Panc1 (cell line): ENCODE data around the gene IGSF3. TPM values are rescaled to one million over a fixed set of nuclear protein-coding genes. Genes with fewer than 3 reads are reported as not detected.

Experiments used
- ATAC-seq: fragments of 200-7000 bp; cut with Tn5 transposase; 2 replicates; pipeline ENCODE4 v1.9.1; 2020; ENCODE audit warnings: mild to moderate bottlenecking, moderate library complexity
- BruUV-seq: library from RNA; stranded (reverse); fragments of 400-500 nt; replicated peaks from 2 replicates; lab custom pipeline; 2021; lab: Mats Ljungman, UMichigan
- CTCF ChIA-PET: fragments of 300-600 bp; sonication (Branson Sonifier 250); formaldehyde crosslinking; loops from one replicate; lab custom pipeline; 2022; ENCODE audit warnings: antibody characterized with exemption; lab: Charles Lee
- POLR2A ChIA-PET: fragments of 300-600 bp; sonication (Branson Sonifier 250); formaldehyde crosslinking; loops from one replicate; lab custom pipeline; 2022; ENCODE audit warnings: antibody characterized with exemption; lab: Charles Lee
- DNase-seq: peaks from one replicate; pipeline ENCODE4 v3.0.0-alpha.2; 2010; ENCODE audit warnings: low read depth, low spot score
- H3K27ac ChIP-seq: 2 replicates; pipeline ENCODE4 v1.5.1; 2011; ENCODE audit warnings: mild to moderate bottlenecking, low read length, inconsistent platforms
- H3K27me3 ChIP-seq: fragments of 200-500 bp; sonication (Bioruptor generic); 2 replicates; pipeline ENCODE4 v1.6.0; 2014; ENCODE audit warnings: low read length, inconsistent platforms; ENCODE audit not compliant: control insufficient read depth, insufficient read depth
- H3K36me3 ChIP-seq: fragments of 200-500 bp; sonication (Bioruptor generic); 2 replicates; pipeline ENCODE4 v1.5.1; 2014; ENCODE audit warnings: inconsistent platforms, mild to moderate bottlenecking, low read length, moderate library complexity; ENCODE audit not compliant: control insufficient read depth, insufficient read depth
- H3K4me1 ChIP-seq: 2 replicates; pipeline ENCODE4 v1.5.1; 2011; ENCODE audit warnings: inconsistent platforms, mild to moderate bottlenecking, low read length, moderate library complexity; ENCODE audit not compliant: control insufficient read depth, insufficient read depth
- H3K4me3 ChIP-seq, 2 experiments: 2 replicates each; pipeline ENCODE4 v1.5.1; 2011 to 2012; ENCODE audit warnings: low read depth in 2 of 2, low read length in 2 of 2, mild to moderate bottlenecking in 2 of 2, inconsistent platforms in 1 of 2, moderate library complexity in 1 of 2
- H3K9me3 ChIP-seq: fragments of 200-500 bp; sonication (Bioruptor generic); 2 replicates; pipeline ENCODE4 v1.5.1; 2014; ENCODE audit warnings: low read depth, mild to moderate bottlenecking, inconsistent platforms, low read length, moderate library complexity; ENCODE audit not compliant: control insufficient read depth, insufficient read depth
- CTCF ChIP-seq: fragments of 450-650 bp; IDR thresholded peaks from 2 replicates; pipeline ENCODE4 v1.5.1; 2017; ENCODE audit warnings: mild to moderate bottlenecking
- POLR2AphosphoS5 ChIP-seq: IDR thresholded peaks from 2 replicates; pipeline ENCODE4 v1.6.1; 2012; ENCODE audit warnings: mild to moderate bottlenecking, low read depth, low read length, moderate library complexity
- SIN3A ChIP-seq: IDR thresholded peaks from 2 replicates; pipeline ENCODE4 v1.6.1; 2012; ENCODE audit warnings: low read depth, mild to moderate bottlenecking, low read length, moderate library complexity, borderline replicate concordance; ENCODE audit not compliant: insufficient read depth
- TCF7L2 ChIP-seq: IDR thresholded peaks from 2 replicates; pipeline ENCODE4 v1.6.1; 2011; ENCODE audit warnings: mild to moderate bottlenecking, low read depth, low read length, inconsistent platforms
- in situ Hi-C: cut with HindIII; loops from 2 replicates; pipeline ENCODE4 v1.10.0; 2016; ENCODE audit warnings: low sequenced_read_pairs, low pct_unique_long_range_greater_than_20kb
- intact Hi-C: fragments of 100-400 bp; cut with micrococcal nuclease; formaldehyde crosslinking; loops from one replicate; pipeline ENCODE4 v1.10.0; 2022; ENCODE audit not compliant: unreplicated experiment
- total RNA-seq: library from RNA; stranded (reverse); gene quantifications from one replicate; pipeline ENCODE4 v1.2.1, GENCODE V29; 2021; ENCODE audit not compliant: unreplicated experiment
- TF ChIP-seq, protein P1 (sequence below), 2 experiments: IDR thresholded peaks; 2 replicates each; pipeline ENCODE4 v1.6.1; 2011 to 2012; ENCODE audit warnings: low read depth in 2 of 2, control low read depth in 1 of 2, low read length in 1 of 2, mild to moderate bottlenecking in 1 of 2, moderate library complexity in 1 of 2; ENCODE audit not compliant: insufficient read depth in 1 of 2

The IGSF3 gene
- total RNA-seq, 1 experiment from 2014 or later, result 9.3 TPM

GRCh38 chr1:116574581-116575291 lies 92.8 kb downstream of the IGSF3 start:
- Histone ChIP-seq H3K27ac (no peak overlapping the region), H3K27me3 (no peaks in the 10 kb centered on the region), H3K4me3 (no peak overlapping the region), H3K36me3 (no peaks in the 10 kb centered on the region), H3K4me1 (no peaks in the 10 kb centered on the region), H3K9me3 (no peaks in the 10 kb centered on the region)
- DNase-seq (no peak), ATAC-seq (no peak)
- POLR2A ChIA-PET, result no interaction called here
- BruUV-seq, result no TSS peak
- intact Hi-C loops, result loop anchor here (2.0 kb wide), 1 partner anchor 484 kb away; no protein-coding TSS in a partner anchor
- peak; percentile 81 for TF ChIP-seq CTCF
- no peak for TF ChIP-seq TCF7L2
- in situ Hi-C loops, result no loop called here
- CTCF ChIA-PET, result interaction anchor here (0.5 to 1.1 kb wide), 5 partner anchors 21 to 593 kb away, joined by 3 to 8 read pairs (median 3); no protein-coding TSS in a partner anchor

GRCh38 chr1:116573431-116574095 lies 94.0 kb downstream of the IGSF3 start:
- Histone ChIP-seq H3K27ac (no peak overlapping the region), H3K36me3 (no peaks in the 10 kb centered on the region), H3K27me3 (no peaks in the 10 kb centered on the region), H3K4me1 (no peaks in the 10 kb centered on the region), H3K9me3 (no peaks in the 10 kb centered on the region), H3K4me3 (no peak overlapping the region)
- ChIA-PET POLR2A (no interaction called here), CTCF (no interaction called here)
- TF ChIP-seq, protein P1, sequence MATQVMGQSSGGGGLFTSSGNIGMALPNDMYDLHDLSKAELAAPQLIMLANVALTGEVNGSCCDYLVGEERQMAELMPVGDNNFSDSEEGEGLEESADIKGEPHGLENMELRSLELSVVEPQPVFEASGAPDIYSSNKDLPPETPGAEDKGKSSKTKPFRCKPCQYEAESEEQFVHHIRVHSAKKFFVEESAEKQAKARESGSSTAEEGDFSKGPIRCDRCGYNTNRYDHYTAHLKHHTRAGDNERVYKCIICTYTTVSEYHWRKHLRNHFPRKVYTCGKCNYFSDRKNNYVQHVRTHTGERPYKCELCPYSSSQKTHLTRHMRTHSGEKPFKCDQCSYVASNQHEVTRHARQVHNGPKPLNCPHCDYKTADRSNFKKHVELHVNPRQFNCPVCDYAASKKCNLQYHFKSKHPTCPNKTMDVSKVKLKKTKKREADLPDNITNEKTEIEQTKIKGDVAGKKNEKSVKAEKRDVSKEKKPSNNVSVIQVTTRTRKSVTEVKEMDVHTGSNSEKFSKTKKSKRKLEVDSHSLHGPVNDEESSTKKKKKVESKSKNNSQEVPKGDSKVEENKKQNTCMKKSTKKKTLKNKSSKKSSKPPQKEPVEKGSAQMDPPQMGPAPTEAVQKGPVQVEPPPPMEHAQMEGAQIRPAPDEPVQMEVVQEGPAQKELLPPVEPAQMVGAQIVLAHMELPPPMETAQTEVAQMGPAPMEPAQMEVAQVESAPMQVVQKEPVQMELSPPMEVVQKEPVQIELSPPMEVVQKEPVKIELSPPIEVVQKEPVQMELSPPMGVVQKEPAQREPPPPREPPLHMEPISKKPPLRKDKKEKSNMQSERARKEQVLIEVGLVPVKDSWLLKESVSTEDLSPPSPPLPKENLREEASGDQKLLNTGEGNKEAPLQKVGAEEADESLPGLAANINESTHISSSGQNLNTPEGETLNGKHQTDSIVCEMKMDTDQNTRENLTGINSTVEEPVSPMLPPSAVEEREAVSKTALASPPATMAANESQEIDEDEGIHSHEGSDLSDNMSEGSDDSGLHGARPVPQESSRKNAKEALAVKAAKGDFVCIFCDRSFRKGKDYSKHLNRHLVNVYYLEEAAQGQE (IDR thresholded peaks at IDR 0.05; ENCODE audit: insufficient read depth in 1 of 2, low read depth in 2 of 2, low read length in 1 of 2), result no peak
- no peak for ATAC-seq
- BruUV-seq, result no TSS peak
- no peak for DNase-seq
- in situ Hi-C loops, result no loop called here
- intact Hi-C loops, result loop anchor here (2.0 kb wide), 1 partner anchor 485 kb away; no protein-coding TSS in a partner anchor

DNA sequence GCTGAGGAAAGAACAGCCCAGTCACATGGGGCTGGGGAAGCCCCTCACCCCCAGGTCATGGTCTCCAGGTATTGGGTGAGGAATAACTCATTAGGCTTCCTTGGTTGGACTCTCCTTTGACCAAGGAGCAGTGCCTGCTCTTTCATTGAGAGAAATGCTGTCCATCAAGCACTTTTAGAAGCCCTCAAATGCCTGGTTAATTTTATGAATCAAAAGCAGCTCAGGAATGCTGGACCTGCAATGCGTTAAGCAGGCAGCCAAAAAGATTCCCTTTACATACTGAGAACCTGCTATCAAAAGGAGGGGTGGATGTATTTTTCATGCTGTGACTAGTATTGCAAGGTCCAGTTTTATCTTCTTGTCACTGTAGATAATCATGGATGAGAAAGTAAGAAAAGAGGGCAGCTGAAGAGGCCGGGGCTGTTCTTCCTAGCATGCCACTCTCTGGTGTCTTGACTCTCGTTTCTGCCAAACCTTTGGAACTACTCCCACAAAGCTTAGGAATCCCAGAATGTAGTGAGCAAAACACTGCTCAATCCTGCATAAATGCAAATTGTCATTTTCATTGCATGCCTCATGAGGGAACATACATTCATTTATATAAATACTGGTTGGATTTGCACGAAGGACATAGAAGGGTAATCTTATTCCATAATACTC lies 94.6 kb downstream of the IGSF3 start:
- CTCF ChIA-PET, result no interaction called here
- H3K27me3 ChIP-seq, result no peaks in the 10 kb centered on the region
- TF ChIP-seq CTCF (no peak), SIN3A (no peak), TCF7L2 (no peak), POLR2AphosphoS5 (no peak)
- TF ChIP-seq, protein P1 (IDR thresholded peaks at IDR 0.05; ENCODE audit: insufficient read depth in 1 of 2, low read depth in 2 of 2, low read length in 1 of 2), result no peak
- ATAC-seq, result no peak
- no peaks in the 10 kb centered on the region for H3K4me1 ChIP-seq
- in situ Hi-C loops (no loop called here), intact Hi-C loops (no loop called here)
- H3K4me3 ChIP-seq, result no peak overlapping the region
- no peak overlapping the region for H3K27ac ChIP-seq
- H3K9me3 ChIP-seq, result no peaks in the 10 kb centered on the region
- DNase-seq, result no peak
- POLR2A ChIA-PET, result no interaction called here
- H3K36me3 ChIP-seq, result no peaks in the 10 kb centered on the region
- no TSS peak for BruUV-seq
